Measurements from ENCODE around the gene SLC27A3.

SLC27A3 gene

DNA sequence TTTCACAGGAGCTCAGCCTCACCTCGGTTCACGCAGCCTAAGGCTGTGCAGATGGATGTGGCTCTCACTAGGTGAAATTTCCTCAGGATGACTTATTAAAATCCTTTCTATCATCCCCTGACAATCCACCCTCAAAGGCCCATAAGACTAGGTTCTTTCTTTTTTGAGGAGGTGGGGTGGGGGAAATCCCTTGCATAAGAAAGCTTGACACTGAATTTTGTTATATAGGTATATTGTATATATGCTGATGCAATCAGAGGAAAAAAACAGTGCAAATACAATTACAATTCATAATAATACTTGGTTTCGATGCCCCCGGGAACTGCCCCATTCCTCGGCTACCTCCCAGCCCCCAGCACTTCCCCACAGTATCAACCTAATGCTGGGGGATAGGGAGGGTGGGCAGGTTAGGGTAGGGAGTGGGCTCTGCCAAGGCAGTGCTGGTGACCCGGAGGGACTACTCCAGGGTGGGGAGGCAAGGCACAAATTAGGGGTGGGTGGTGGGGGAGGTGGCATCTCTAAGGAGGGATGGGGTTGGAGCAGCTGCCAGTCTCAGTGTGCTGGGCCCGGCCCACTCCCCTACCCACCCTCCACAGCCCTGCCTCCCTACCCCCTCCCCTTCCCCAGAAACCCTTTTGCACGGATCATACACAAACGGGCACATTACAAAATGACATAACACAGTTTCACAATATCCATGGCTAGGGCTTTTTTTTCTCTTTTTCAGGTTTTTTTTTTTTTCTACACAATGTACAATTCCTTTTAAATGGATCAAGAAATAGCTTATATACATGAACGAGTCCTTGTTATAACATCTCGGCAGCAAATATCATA is 30.9 kb downstream of the SLC27A3 start:
- H3K27me3 ChIP-seq (replicated peaks), result no peaks in the 10 kb centered on the region
- DNase-seq, result no peak
- peaks cover 14% of the 10 kb centered on the region for H3K36me3 ChIP-seq (replicated peaks)
- peak overlapping the region; percentile 20 for H3K27ac ChIP-seq
- in situ Hi-C loops (cut with HindIII; ENCODE audit: low pct_ligation_motif_present, low sequenced_read_pairs), result no loop called here
- no peak overlapping the region for H3K4me3 ChIP-seq (ENCODE audit: low read depth, low read length)
- TF ChIP-seq, protein P1, sequence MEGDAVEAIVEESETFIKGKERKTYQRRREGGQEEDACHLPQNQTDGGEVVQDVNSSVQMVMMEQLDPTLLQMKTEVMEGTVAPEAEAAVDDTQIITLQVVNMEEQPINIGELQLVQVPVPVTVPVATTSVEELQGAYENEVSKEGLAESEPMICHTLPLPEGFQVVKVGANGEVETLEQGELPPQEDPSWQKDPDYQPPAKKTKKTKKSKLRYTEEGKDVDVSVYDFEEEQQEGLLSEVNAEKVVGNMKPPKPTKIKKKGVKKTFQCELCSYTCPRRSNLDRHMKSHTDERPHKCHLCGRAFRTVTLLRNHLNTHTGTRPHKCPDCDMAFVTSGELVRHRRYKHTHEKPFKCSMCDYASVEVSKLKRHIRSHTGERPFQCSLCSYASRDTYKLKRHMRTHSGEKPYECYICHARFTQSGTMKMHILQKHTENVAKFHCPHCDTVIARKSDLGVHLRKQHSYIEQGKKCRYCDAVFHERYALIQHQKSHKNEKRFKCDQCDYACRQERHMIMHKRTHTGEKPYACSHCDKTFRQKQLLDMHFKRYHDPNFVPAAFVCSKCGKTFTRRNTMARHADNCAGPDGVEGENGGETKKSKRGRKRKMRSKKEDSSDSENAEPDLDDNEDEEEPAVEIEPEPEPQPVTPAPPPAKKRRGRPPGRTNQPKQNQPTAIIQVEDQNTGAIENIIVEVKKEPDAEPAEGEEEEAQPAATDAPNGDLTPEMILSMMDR (IDR thresholded peaks at IDR 0.05; ENCODE audit: low read depth, low read length, missing control alignments), result no peak

DNA sequence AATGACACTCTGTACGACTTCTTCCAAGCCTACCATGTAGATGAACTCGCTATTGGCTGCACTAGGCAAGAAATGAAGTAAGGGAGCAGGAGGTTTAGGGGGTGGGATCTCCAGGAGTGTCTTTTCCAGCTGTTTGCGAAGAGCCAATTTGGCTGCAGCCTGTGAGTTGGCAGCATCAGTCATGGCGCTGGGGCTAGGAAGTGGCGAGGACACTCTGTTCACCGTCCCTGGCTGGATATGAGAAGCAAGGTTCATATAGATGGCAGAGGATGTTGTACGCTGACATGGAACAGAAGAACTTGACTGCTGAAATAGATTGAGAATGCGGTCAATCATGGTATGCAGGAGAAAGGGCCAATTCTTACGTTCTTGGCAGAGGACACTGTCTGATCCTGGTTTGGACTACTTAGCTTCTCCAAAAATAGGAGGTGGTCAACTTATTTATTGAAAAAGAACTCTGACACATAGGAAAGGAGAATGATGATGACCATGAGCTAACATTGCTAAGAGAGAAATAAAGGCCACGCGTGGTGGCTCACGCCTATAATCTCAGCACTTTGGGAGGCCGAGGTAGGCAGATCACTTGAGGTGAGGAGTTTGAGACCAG is 41.2 kb downstream of the SLC27A3 start:
- in situ Hi-C loops (cut with HindIII; ENCODE audit: low pct_ligation_motif_present, low sequenced_read_pairs), result no loop called here
- Histone ChIP-seq H3K4me3 (ENCODE audit: low read depth, low read length) (no peak overlapping the region), H3K36me3 (replicated peaks) (peaks cover 49% of the 10 kb centered on the region), H3K27me3 (replicated peaks) (no peaks in the 10 kb centered on the region), H3K27ac (no peak overlapping the region)
- no peak for DNase-seq
- TF ChIP-seq, protein P1 (IDR thresholded peaks at IDR 0.05; ENCODE audit: low read depth, low read length, missing control alignments), result no peak

DNA sequence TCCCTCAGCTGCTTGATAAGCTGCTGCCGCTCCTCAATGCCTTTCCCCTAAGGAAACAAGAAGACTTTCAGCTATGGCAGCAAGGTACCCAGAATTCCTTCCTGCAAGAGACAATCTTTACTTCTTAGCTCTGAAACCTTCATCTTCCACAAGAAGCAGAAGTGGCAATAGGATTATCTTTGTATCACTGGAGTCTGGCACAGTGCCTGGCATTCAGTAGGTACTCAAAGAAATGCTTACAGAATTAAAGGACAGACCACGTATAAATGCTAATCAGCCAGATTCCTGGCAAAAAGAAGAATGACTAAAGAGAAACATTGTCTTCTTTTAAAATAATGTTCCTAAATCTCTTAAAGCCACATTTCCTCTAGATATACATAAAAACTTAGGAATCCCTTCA is 43.7 kb downstream of the SLC27A3 start:
- H3K27ac ChIP-seq, result no peak overlapping the region
- no peaks in the 10 kb centered on the region for H3K27me3 ChIP-seq (replicated peaks)
- TF ChIP-seq, protein P1 (IDR thresholded peaks at IDR 0.05; ENCODE audit: low read depth, low read length, missing control alignments), result no peak
- no peak for DNase-seq
- peaks cover 36% of the 10 kb centered on the region for H3K36me3 ChIP-seq (replicated peaks)
- H3K4me3 ChIP-seq (ENCODE audit: low read depth, low read length), result no peak overlapping the region
- in situ Hi-C loops (cut with HindIII; ENCODE audit: low pct_ligation_motif_present, low sequenced_read_pairs), result no loop called here

DNA sequence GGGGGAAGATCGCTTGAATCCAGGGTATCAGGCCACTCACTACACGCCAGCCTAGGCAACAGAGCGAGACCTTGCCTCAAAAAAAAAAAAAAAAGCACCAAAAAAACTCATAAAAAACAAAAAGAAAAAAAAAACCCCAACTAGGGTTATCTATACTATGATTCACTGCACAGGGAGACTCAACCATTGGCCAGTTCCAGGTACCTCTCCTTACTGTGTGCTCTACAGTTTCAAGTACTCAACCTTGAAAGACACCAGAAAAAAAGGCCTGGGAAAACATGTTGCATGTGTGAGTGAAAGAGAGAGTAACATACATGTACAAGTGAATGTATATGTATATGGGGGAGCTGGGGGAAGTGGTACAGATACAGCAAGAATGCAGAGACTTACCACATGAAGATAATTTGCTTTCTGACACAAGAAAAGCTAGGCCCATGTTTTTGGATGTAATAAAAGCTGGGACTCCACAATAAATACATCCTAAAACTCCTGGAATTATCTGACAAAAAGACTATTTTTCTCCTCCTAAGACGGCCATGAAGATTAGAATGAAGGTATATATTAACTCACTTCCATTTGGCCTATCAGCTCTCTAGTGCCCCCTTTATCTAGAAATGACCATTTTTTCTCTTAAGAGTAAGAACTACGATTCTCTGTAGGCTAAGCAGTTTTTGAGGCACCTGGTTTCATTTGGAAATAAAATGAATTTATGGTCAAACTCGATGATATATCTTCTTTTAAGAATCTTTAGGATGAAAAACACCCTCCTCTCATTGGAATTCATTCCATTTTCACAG is 52.2 kb downstream of the SLC27A3 start:
- TF ChIP-seq, protein P1 (IDR thresholded peaks at IDR 0.05; ENCODE audit: low read depth, low read length, missing control alignments), result no peak
- in situ Hi-C loops (cut with HindIII; ENCODE audit: low pct_ligation_motif_present, low sequenced_read_pairs), result no loop called here
- DNase-seq, result no peak
- H3K27ac ChIP-seq, result no peak overlapping the region
- H3K27me3 ChIP-seq (replicated peaks), result no peaks in the 10 kb centered on the region
- no peak overlapping the region for H3K4me3 ChIP-seq (ENCODE audit: low read depth, low read length)
- H3K36me3 ChIP-seq (replicated peaks), result peaks cover 9% of the 10 kb centered on the region

Data from brain microvascular endothelial cell (primary cell).